Hepatocyte (in vitro differentiated cells): ENCODE data around the gene CCAR1. TPM values are rescaled to one million over a fixed set of nuclear protein-coding genes. Genes with fewer than 3 reads are reported as not detected.

Experiments
- DNase-seq: peaks from one replicate; pipeline ENCODE4 v3.0.0-alpha.2; 2016; ENCODE audit warnings: low spot score
- H2AFZ ChIP-seq: fragments of 200-600 bp; sonication (generic); 2 replicates; pipeline ENCODE4 v1.6.0; 2016; ENCODE audit warnings: antibody characterized with exemption, mild to moderate bottlenecking
- H3K27ac ChIP-seq: fragments of 200-600 bp; sonication (generic); 2 replicates; pipeline ENCODE4 v1.5.1; 2016; ENCODE audit warnings: mild to moderate bottlenecking
- H3K27me3 ChIP-seq: fragments of 200-600 bp; sonication (generic); 2 replicates; pipeline ENCODE4 v1.6.1; 2016
- H3K36me3 ChIP-seq: fragments of 200-600 bp; sonication (generic); replicated peaks from 2 replicates; pipeline ENCODE4 v1.5.1; 2016; ENCODE audit warnings: low read depth; ENCODE audit not compliant: insufficient read depth
- H3K4me1 ChIP-seq: fragments of 200-600 bp; sonication (generic); 2 replicates; pipeline ENCODE4 v1.5.1; 2016; ENCODE audit warnings: mild to moderate bottlenecking, moderate library complexity; ENCODE audit not compliant: insufficient read depth
- H3K4me2 ChIP-seq: fragments of 200-600 bp; sonication (generic); 2 replicates; pipeline ENCODE4 v1.6.0; 2016
- H3K4me3 ChIP-seq: fragments of 200-600 bp; sonication (generic); 2 replicates; pipeline ENCODE4 v1.5.1; 2016; ENCODE audit warnings: mild to moderate bottlenecking
- H3K79me2 ChIP-seq: fragments of 200-600 bp; sonication (generic); 2 replicates; pipeline ENCODE4 v1.6.0; 2017; ENCODE audit warnings: mild to moderate bottlenecking
- H3K9me2 ChIP-seq: fragments of 200-600 bp; sonication (generic); replicated peaks from 2 replicates; pipeline ENCODE4 v1.6.0; 2017; ENCODE audit warnings: mild to moderate bottlenecking; ENCODE audit not compliant: insufficient read depth
- H3K9me3 ChIP-seq: fragments of 200-600 bp; sonication (generic); 2 replicates; pipeline ENCODE4 v1.5.1; 2016; ENCODE audit warnings: low read depth, mild to moderate bottlenecking
- H4K20me1 ChIP-seq: fragments of 200-600 bp; sonication (generic); 2 replicates; pipeline ENCODE4 v1.6.0; 2016; ENCODE audit warnings: mild to moderate bottlenecking; ENCODE audit not compliant: insufficient read depth, poor library complexity, severe bottlenecking
- EZH2 ChIP-seq: fragments of 200-600 bp; sonication (generic); IDR thresholded peaks from 2 replicates; pipeline ENCODE4 v1.6.1; 2016; ENCODE audit warnings: antibody characterized with exemption, mild to moderate bottlenecking, borderline replicate concordance
- EZH2phosphoT487 ChIP-seq: fragments of 200-600 bp; sonication (generic); IDR thresholded peaks from one replicate; pipeline ENCODE4 v1.6.1; 2018; ENCODE audit warnings: antibody characterized with exemption, mild to moderate bottlenecking, low read depth, moderate library complexity; ENCODE audit not compliant: unreplicated experiment, severe bottlenecking
- WGBS: methylation state at CpG from one replicate; pipeline ENCODE4 v1.1.6; 2016; ENCODE audit warnings: low lambda C conversion rate; ENCODE audit errors: missing lambda C conversion rate; 5-methylcytosine and 5-hydroxymethylcytosine counted together
- polyA plus RNA-seq: library from polyadenylated mRNA; unstranded; fragments of >200 nt; fragmentation: Nextera tagmentation; extraction: Ambion mirVana; gene quantifications from 2 replicates; pipeline ENCODE4 v1.2.1, GENCODE V29; 2016
- total RNA-seq: library from RNA; depleted of rRNA; stranded (reverse); fragments of >200 nt; gene quantifications from 2 replicates; pipeline ENCODE4 v1.2.3, GENCODE V29; 2014
- TF ChIP-seq, protein P1 (sequence below): fragments of 200-600 bp; sonication (generic); IDR thresholded peaks from 2 replicates; pipeline ENCODE4 v1.5.1; 2016; ENCODE audit warnings: antibody characterized with exemption, mild to moderate bottlenecking; ENCODE audit not compliant: poor library complexity

The CCAR1 gene
- total and polyA plus RNA-seq, 2 experiments from 2014 or later, result 51.3 to 58.9 TPM

DNA sequence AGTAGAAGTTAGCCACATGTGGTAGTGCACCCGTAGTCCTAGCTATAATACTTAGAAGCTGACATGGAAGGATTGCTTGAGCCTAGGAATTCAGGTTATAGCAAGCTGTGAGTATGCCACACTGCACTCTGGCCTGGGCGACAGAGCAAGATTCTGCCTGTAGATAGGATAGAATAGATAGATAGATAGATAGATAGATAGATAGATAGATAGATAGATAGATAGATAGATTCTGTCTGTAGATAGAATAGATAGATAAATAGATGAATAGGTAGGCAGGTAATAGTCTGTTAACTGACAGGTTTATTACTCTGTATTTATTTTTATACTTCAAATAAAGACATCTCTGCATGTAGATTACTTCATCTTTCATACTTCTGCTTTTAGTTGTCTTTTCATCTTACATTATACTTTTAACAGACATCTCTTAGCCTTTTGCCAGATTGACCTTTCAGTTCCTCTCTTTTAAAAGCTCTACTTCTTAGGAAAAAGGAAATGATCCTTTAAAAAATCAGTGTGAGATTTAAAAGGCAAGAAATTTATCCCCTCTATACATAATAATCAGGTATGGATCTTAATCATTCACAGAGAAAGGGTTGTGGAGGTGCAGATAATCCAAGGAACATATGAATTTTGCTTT lies 31.8 kb downstream of the CCAR1 start:
- H3K9me2 ChIP-seq, result no peaks in the 10 kb centered on the region
- H3K27ac ChIP-seq, result no peak overlapping the region
- no peak for DNase-seq
- WGBS, result 96% methylated on average over 2 of the region's 2 CpGs
- TF ChIP-seq, protein P1, sequence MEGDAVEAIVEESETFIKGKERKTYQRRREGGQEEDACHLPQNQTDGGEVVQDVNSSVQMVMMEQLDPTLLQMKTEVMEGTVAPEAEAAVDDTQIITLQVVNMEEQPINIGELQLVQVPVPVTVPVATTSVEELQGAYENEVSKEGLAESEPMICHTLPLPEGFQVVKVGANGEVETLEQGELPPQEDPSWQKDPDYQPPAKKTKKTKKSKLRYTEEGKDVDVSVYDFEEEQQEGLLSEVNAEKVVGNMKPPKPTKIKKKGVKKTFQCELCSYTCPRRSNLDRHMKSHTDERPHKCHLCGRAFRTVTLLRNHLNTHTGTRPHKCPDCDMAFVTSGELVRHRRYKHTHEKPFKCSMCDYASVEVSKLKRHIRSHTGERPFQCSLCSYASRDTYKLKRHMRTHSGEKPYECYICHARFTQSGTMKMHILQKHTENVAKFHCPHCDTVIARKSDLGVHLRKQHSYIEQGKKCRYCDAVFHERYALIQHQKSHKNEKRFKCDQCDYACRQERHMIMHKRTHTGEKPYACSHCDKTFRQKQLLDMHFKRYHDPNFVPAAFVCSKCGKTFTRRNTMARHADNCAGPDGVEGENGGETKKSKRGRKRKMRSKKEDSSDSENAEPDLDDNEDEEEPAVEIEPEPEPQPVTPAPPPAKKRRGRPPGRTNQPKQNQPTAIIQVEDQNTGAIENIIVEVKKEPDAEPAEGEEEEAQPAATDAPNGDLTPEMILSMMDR, result no peak
- TF ChIP-seq EZH2 (no peak), EZH2phosphoT487 (no peak)
- H3K9me3 ChIP-seq, result no peaks in the 10 kb centered on the region
- no peak overlapping the region for H3K4me2 ChIP-seq
- H3K36me3 ChIP-seq, result peaks cover 15% of the 10 kb centered on the region
- no peaks in the 10 kb centered on the region for H3K4me1 ChIP-seq
- H3K79me2 ChIP-seq, result peaks cover 18% of the 10 kb centered on the region
- H3K4me3 ChIP-seq, result no peak overlapping the region
- no peaks in the 10 kb centered on the region for H3K27me3 ChIP-seq
- H2AFZ ChIP-seq, result no peak overlapping the region
- H4K20me1 ChIP-seq, result no peaks in the 10 kb centered on the region

DNA sequence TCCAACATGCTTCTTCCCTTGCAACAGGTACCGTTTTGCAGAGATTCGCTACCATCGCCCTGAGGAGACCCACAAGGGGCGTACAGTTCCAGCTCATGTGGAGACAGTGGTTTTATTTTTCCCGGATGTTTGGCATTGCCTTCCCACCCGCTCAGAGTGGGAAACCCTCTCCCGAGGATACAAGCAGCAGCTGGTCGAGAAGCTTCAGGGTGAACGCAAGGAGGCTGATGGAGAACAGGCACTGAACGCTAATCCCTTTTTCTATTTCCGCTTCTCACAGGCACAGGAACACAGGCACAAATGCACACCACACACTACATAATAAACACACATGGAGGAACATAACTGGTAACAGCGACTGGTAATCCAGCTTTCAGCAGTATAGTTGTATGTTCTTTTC lies 35.2 kb downstream of the CCAR1 start:
- H3K9me2 ChIP-seq, result no peaks in the 10 kb centered on the region
- H4K20me1 ChIP-seq, result no peaks in the 10 kb centered on the region
- no peak for TF ChIP-seq EZH2phosphoT487
- no peak for TF ChIP-seq EZH2
- TF ChIP-seq, protein P1, result no peak
- H2AFZ ChIP-seq, result no peak overlapping the region
- no peaks in the 10 kb centered on the region for H3K9me3 ChIP-seq
- H3K79me2 ChIP-seq, result peaks cover 24% of the 10 kb centered on the region
- H3K27ac ChIP-seq, result no peak overlapping the region
- WGBS, result 90% methylated on average over 12 of the region's 12 CpGs
- DNase-seq, result no peak
- H3K27me3 ChIP-seq, result no peaks in the 10 kb centered on the region
- peaks cover 14% of the 10 kb centered on the region for H3K36me3 ChIP-seq
- no peaks in the 10 kb centered on the region for H3K4me1 ChIP-seq
- H3K4me3 ChIP-seq, result no peak overlapping the region
- H3K4me2 ChIP-seq, result no peak overlapping the region

DNA sequence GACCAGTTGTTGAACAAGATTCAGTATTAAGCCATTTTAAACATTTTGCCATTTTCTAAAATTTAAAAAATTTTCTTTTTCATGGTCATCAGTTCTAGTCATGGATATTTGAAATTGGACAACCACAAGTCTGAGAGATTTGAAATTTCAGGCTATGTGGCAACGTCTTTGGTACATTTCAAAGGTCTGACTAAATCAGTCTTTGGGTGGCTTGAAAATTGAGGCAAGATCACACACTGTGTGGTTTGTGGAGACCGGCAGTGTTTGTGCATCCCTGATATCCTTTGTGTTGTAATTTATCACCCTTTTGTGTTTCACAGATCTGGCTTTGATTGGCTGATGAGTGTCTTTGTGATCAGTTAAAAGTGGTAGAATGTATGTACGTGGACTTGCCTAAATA lies 35.7 kb downstream of the CCAR1 start:
- no peak for DNase-seq
- Histone ChIP-seq H3K9me3 (no peaks in the 10 kb centered on the region), H2AFZ (no peak overlapping the region), H3K27ac (no peak overlapping the region), H3K36me3 (peaks cover 14% of the 10 kb centered on the region), H3K27me3 (no peaks in the 10 kb centered on the region), H3K79me2 (peaks cover 24% of the 10 kb centered on the region), H3K4me3 (no peak overlapping the region), H4K20me1 (no peaks in the 10 kb centered on the region), H3K4me1 (no peaks in the 10 kb centered on the region), H3K9me2 (no peaks in the 10 kb centered on the region), H3K4me2 (no peak overlapping the region)
- TF ChIP-seq EZH2phosphoT487 (no peak), EZH2 (no peak)
- TF ChIP-seq, protein P1, result no peak
- WGBS, result 90% methylated on average over 3 of the region's 3 CpGs
